ENCODE measurements around the gene MARCHF6.
"Not testable (repeated sequence)": the region's sequence is repeated elsewhere in the genome, so short reads cannot be mapped to it uniquely, and the experiment has no call there.

Gene MARCHF6

DNA sequence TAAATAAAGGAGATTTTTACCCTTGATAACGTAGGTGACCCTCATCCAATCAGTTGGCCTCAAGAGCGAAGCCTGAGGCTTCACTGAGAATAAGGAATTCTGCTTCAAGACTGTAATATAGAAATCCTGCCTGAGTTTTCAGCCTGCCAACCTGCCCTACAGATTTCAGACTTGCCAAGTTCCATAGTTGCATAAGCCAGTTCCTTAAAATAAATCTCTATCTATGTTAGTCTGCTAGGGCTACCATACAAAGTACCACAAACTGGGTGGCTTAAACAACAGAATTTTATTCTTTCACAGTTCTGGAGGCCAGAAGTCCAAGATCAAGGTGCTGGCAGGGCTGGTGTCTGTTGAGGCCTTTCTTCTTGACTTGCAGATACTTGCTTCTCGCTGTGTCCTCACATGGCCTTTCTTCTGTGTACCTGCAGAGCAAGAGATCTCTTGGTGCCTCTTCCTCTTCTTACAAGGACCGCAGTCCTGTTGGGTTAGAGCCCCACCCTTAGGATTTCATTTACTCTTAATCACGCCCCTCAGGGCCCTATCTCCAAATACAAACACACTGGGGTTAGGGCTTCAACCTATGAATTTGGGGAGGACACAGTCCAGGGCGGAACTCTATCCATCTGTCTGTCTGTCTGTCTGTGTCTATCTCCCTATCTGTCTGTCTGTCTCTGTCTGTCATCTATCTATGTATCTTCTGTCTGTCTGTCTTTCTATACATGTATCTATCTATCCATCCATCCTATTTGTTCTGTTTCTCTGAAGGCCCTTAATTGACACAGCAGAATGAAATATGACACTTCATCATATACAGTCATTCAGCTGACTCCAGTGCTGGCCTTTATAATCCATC, 28.8 kb upstream of the MARCHF6 start:
- no peak for DNase-seq

DNA sequence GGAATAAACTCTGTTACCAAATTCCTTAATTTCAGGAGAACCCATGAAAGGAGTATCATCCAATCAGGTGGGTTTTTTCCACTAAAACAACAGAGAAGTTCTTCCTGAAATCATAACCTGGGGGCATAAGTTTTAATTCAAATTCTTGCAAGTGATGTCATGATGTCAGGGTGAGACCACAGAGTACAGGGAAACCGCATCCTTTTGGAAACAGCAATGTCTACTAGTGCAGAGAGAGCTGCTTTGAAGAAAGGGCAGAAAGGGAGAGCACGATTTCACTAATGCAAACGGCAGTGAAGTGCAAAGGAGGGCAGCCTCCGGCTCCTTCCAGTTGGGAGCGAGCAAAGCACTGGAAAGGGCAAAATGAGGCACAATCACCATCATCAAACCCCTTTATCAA, 25.2 kb upstream of the MARCHF6 start:
- no peak for DNase-seq

DNA sequence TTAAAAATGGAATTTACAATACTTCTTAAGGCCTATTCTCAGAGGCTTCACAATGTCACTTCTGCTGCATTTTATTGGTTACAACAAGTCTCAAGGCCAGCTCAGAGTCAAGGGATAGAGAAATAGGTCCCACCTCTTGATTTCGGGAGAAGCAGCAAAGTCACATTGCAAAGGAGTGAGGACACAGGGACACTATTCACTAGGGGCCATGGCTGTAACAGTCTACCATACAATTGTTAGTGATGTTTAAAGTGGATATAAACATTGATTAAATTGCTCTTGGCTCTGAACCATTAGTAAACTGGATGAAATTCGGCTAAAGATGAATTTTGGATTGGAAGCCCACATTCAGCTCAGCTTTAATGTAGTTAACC, 24.1 kb upstream of the MARCHF6 start:
- no peak for DNase-seq

DNA sequence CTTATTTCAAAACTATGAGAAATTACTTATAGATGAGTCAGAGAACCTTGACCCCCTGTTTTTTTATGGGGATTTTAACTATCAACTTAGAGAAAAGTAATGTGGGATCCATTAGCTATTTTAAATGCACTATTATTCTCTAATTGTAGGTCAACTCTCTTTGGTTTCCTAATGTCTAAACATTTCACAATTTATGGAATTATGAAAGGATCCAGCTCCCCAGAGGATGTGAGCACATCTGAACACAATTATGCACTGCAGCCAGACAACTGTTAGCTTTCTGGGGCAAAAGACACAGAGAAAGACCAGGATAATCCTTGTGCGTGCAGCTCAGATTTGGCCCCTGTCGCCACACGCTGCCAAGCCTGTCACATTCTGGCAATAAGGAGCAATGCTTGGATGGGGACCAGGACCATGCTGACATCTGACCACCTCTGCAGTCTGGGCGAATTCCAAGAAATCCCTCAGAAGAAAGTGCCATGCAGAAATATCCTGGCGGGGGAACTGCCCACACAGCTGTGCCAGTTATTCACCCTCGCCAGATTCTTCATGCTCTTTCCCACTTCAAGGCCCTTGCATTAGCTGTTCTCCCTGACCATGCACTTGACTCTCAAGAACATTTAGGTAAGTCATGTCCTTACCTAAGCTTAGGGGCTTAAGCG, 23.5 kb upstream of the MARCHF6 start:
- DNase-seq = peak; percentile 99

DNA sequence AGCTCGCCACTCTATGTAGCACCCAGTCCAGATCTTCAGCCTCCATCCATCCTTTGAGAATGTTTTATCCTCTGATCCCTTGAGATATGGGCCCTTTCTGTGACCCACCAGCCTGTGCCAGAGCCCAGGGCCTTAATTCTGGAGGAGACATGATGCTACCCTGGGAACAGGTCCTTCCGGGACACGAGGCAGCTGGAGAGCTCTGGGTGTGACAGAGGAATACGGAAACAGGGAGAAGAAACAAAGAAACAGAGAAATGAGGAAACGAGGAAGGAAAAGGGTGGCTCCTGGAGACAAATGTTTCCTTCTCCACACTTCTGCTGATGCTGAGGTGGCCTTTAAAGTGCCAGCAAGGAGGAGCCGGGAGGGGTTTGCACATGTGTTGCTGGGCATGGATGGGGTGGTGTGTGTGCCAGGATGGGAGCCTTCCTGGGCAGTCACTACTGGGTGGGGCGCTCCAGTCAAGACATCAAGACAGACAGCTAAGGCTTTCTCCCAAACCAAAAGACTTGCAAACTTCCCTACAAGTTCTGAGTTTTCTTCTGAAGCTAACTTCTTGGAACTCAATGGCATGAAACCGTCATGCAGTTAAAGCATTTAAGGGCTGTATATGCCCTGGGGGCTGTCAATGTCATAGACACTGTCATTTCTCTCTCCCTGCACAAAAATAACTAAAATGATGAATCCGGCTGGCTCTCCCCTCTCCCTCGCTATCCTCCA, 22.8 kb upstream of the MARCHF6 start:
- no peak for DNase-seq

DNA sequence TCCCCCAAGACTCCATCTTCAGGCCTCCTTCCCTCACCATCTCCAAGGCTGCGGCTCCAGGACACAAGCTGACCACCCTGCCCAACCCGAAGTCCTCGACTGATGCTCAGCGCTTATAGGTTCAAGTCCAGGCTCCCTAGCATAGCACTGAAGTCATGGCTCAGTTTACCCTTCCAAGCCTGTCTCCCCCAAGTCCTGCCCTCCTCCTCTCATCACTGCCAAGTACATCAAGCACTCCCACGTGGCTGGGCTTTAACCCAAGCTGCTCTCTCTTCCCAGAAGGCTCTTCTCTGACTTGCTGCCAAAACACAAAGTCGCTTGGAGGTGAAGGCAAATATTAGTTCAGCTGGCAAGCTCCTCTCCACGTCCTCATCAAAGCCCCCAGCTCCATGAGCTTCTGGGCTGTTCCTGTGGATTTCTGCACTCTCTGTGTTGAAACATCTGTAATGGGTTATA, 22.1 kb upstream of the MARCHF6 start:
- peak; percentile 97 for DNase-seq

DNA sequence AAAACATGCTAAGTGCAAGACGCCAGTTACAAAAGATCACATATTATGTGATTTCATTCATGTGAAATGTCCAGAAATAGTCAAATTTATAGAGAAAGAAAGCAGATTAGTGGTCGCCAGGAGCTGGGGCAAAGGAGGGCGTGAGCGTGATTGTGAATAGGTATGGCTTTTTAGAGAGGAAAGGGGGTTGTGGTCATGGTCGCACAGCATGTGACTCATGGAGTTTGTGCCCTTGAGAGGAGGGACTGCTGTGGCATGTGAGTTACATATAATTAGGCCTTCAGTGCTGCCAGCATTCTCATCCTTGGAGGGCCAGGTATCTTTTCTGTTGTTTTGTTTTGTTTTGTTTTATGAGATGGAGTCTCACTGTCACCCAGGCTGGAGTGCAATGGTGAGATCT, 21.2 kb upstream of the MARCHF6 start:
- no peak for DNase-seq

DNA sequence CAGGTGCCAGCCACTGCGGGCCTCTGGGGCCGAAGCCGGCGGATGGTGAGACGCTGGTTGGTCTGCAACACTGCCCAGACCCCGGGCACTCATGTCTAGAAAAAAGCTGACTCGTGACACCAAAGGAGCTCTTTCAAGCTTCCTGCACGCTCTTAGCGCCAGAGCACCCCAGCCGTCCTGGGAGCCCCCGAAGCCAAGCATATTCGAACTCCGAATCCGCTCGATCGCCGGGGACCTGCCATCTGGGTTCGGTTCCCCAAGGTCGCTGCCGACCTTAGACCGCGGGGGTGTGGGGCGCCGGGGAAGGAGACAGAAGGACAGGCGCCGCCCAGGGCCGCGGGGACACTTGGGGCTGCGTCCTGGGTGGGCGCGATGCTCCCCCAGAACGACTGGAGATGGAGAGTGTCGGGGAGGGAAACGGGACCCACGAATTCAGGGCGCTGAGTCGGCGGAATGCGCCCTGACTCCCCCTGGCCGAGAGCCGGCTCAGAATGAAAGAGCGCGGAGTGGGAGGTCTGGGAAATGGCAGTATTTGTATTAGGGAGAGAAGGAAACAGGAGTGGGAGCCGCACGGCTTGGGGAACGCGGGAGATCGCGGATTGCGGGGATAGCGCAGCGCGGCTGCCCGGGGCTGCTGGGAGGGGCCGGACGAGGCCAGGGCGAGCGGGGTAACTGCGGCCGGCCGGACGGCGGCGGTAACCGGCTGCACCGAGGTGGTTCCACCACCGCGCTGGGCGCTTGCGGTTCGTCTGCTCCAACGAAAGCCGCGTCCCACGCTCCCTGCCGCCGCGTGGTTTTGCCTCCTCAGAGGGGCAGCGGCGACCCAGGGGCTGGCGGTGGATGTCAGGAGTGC, 20.1 kb upstream of the MARCHF6 start:
- DNase-seq = no peak

DNA sequence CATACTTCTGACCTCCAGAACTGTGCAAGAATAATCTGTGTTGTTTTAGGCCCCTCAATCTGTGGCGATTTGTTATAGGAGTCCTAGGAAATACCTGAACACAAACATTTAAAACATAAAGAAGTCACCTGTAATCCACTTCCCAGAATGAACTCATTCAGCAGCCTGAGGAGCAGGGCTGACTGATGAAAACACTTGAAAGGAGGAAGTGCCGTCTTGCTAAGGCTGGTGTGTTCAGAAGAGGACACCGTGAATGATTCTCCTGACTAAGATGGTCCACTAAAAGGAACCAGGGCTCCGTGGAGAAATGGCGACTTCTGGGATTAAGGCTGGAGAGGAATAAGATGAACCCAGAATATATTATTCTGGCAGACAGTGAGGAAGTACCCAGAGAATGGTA, 18.7 kb upstream of the MARCHF6 start:
- DNase-seq = no peak

DNA sequence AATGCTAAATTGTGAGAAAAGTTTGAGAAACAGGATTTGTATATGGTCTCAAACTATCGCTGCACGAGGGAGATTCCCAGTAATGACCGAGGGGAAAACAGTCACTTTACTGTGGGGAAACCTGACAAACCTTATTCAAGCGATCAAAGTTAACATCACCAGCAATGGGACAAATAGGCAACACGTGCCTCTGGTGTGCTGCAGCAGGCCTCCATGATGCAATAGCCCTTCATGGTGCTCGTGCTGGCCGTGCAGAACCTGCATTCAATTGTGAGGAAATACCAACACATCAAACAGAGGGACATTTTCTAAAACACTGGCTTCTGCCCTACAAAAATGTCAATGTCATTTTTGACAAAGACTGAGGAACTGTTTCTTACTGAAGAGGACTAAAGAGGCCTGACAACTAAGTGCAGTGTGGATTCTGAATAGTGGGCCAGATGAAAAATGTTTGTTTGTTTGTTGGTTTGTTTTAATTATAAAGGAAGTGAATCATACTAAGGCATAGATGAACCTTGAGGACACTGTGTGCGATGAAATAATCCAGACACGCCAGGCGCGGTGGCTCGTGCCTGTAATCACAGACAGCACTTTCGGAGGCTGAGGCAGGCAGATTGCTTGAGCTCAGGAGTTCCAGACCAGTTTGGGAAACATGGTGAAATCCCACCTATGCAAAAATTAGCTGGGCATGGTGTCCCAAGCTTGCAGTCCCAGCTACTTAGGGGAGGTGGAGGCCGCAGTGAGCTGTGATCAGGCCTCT, 17.6 kb upstream of the MARCHF6 start:
- DNase-seq = no peak

DNA sequence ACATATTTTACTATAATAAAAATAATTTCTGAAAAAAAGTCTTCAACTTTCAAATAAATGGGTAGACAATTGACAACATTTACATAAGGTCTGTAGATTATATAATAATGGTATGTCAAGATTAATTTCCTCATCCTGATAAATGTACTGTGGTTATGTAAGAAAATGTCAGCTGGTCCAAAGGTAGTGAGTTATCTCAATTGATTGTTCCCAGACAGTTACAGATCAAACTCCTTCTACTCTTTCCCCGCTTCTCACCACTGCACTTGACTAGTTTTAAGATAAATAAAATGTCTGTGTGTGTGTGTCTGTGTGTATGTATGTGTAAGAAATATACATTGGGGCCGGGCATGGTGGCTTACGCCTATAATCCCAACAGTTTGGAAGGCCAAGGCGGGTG, 16.4 kb upstream of the MARCHF6 start:
- DNase-seq = no peak

DNA sequence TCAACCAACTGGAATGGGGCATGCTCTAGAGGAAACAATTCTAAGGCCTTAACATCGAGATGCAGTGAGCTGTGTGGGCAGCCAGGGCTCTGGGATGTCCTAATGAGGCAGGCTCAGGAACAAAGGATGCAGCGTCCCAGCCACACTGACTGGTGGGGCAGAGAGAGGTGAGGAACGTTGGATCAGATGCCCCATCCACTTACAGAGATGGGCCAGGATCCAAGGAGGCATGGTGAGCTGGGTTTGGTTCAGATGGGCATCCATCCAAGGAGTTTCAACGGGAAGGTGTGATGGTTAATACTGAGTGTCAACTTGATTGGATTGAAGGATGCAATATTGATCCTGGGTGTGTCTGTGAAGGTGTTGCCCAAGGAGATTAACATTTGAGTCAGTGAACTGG, 15.5 kb upstream of the MARCHF6 start:
- no peak for DNase-seq

DNA sequence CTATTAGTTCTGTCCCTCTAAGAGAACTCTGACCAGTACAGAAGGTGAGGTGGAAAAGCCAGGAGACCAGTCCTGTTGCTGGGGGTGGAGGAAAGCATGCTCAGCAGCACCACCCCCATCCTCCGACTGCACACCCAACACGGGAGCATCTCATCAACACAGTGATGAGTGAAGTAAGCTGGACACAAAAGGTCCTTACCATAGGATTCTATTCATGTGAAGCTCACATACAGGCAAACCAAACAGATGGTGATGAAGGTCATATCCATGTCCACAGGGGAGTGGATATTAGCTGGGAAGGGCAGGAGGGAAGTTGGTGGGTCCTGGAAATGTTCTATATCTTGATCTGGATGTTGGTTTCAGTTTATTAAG, 14.8 kb upstream of the MARCHF6 start:
- DNase-seq = no peak

DNA sequence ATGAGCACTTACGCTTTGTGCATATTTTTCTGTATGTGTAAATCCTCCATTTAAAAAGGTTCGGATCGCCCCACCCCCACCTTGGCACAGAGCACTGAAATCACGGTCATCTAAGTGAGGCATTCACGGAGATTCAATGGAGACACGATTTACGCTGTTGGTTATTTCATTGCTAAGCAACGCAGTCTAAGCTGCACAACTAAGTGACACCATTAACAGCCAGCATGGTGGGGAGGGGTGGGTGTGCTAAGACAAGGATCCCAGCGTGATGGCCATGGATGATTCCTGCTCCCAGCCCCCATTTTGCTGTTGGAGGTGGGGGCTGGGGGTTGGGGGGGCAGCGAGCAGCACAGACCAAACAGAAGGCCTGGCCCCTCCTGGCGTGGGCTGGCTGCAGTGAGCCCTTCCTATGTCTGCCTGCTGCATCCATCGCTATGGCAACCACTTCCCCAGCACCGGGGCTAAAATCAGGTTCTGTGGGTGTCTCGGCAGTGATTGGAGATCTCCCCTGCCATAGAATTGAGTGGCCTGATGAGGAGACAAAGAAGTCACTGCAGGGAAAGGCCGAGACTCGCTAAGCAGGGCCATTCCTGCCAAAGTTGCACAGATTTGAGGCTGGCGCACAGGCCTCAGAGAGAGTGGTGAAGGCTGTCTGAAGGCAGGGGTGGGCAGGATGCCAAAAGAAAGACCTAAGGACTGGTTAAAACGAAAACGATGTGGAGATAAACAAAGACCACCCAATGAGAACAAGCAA, 14.3 kb upstream of the MARCHF6 start:
- no peak for DNase-seq

DNA sequence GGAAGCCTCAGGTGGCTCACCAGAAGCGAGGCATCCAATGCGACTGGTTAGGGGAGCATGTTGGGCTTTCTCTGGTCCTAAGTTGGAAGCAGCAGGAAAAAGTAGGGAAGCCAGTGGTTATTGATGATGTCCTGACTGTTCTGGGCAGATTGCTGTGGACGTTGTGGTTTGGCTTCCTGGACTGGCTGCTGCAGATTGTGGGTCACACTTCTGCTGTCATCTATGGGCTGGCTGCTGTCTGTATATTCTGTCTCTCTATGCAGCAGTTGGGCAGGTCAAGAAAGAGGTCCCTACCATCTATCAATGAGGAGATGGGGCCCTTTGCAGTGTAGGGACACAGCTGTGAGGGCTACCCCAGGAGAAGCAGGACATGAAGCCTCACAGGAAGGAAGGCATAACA, 13.5 kb upstream of the MARCHF6 start:
- no peak for DNase-seq

DNA sequence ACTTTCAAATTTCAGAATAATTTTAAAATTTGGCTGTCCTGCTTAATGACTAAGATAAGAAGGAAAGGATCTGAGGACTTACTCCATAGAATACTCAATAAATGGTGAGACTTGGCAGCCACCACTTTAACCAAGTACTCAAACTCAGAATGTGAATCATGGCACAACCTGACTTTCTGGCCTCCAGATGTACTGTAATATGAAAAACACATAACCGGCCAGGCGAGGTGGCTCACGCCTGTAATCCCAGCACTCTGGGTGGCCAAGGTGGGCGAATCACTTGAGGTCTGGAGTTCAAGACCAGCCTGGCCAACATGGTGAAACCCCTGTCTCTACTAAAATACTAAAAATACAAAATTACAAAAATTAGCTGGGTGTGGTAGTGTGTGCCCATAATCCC, 10.0 kb upstream of the MARCHF6 start:
- no peak for DNase-seq

DNA sequence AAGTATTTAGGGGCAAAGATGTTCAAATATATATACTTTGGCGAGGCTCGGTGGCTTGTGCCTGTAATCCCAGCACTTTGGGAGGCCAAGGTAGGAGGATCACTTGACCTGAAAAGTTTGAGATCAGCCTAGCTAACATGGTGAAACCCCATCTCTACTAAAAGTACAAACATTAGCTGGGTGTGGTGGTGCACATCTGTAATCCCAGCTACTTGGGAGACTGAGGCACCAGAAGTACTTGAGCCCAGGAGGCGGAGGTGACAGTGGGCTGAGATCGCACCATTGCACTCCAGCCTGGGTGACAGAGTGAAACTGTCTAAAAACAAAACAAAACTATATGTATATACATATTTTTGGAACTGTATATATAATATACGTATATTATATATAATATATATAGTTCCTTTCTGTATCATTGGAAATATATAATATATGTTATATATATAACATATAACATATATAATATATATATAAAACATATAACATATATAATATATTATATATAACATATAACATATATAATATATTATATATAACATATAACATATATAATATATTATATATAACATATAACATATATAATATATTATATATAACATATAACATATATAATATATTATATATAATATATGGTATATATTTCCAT, 8.9 kb upstream of the MARCHF6 start:
- DNase-seq = not testable (repeated sequence)

DNA sequence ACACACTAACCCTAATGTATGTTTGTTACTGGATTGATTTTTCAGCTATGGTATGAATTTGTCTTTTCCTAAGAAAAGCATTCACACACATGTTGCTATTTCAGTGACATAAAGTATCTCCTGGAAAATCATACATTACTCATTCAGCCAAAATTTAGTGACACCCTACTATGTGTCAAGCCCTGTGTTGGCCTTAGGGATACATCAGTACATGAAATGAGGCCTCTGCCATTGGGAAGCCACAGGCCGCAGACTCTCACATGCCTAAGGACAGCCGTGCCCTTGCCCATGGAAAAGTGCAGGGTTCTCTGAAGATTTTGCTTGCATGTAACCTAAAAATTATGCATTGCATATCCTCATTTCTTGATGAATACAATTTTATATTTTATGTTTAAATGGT, 5.2 kb upstream of the MARCHF6 start:
- no peak for DNase-seq

DNA sequence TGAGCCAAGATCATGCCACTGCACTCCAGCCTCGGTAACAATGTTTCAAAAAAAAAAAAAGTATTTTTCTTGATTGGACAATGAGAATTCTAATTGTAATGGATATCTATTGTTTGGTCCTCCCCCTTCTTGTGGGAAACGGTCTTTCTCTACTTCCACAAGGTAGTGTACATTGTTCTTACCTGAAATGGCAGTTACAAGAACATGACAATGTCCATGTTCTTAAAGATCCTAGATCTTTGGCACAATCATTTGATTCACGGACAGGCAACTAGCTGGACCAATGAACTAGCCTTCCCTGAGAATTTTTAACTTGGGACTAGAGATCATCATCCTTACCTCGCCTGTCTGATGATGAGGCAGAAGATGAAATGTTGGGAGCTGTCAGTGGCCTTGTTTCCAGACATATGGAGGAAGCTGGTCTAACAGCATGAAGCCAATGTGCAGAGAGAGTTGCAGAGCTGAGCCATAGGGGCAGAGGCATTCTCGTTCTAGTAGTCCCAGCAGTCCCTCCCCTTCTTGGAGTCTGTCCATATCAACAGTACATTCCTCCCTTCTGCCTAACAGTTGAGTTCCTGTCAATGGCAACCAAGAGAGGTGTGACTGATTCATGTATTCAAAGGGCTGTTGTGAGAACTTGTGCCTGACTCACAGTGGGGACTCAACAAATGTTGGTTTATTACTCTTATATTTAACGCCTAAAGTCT, 2.1 kb upstream of the MARCHF6 start:
- DNase-seq = peak; percentile 79

DNA sequence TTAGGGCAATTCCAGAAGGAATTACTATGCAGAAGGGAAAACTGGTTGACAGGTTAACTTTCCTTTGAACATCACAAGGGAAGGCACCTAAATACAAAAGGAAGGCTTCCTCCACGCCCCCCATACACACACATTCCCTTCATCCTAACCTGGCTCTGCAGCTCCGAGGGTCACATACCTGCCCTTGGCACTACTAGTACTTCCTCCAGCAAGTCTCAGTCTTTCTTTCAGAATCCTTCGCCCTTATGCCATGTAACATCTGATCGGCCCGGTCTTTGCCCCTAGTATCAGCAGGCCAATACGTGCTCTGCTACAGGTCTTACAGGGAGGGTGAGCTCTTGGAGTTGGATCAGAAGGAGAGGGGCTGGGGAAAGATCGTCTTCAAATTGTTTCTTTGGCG, 1.6 kb upstream of the MARCHF6 start:
- no peak for DNase-seq

Measured in NCI-H446 treated with DMSO at 0.1 percent for 48 hours (cell line).